Activated gamma-delta T cell treated with anti-CD3 and anti-CD28 coated beads, Interleukin-2, amount 50 U/mL, for 16 hours (primary cell): ENCODE measurements around the gene MB21D2.

Experiments used
- DNase-seq: peaks from one replicate; pipeline ENCODE4 v3.0.0-alpha.2; 2020; ENCODE audit warnings: low read depth

MB21D2 gene

GRCh38 chr3:192890347-192891335 is 27.0 kb downstream of the MB21D2 start:
- DNase-seq: no peak

- DNase-seq: no peak
Measured at GRCh38 chr3:192889679-192890078, 28.0 kb downstream of the MB21D2 start.

GRCh38 chr3:192888190-192888589 is 29.5 kb downstream of the MB21D2 start:
- DNase-seq: no peak

GRCh38 chr3:192887701-192888100 is 30.0 kb downstream of the MB21D2 start:
- DNase-seq: no peak

- no peak for DNase-seq
Measured at GRCh38 chr3:192887047-192887446, 30.6 kb downstream of the MB21D2 start.

- DNase-seq: no peak
Measured at GRCh38 chr3:192884777-192885773, 32.6 kb downstream of the MB21D2 start.

- no peak for DNase-seq
Measured at GRCh38 chr3:192883512-192883911, 34.1 kb downstream of the MB21D2 start.

GRCh38 chr3:192881159-192881786 is 36.4 kb downstream of the MB21D2 start:
- DNase-seq: no peak

GRCh38 chr3:192880313-192880712 is 37.3 kb downstream of the MB21D2 start:
- no peak for DNase-seq

GRCh38 chr3:192879346-192880031 is 38.2 kb downstream of the MB21D2 start:
- no peak for DNase-seq

- DNase-seq: no peak
Measured at GRCh38 chr3:192875971-192876565, 41.6 kb downstream of the MB21D2 start.

- DNase-seq: no peak
Measured at GRCh38 chr3:192870822-192871221, 46.8 kb downstream of the MB21D2 start.

GRCh38 chr3:192869131-192870031 is 48.3 kb downstream of the MB21D2 start:
- DNase-seq: no peak

GRCh38 chr3:192867645-192868044 is 50.0 kb downstream of the MB21D2 start:
- no peak for DNase-seq

GRCh38 chr3:192866804-192867203 is 50.9 kb downstream of the MB21D2 start:
- DNase-seq: no peak

GRCh38 chr3:192864941-192865340 is 52.7 kb downstream of the MB21D2 start:
- no peak for DNase-seq

- no peak for DNase-seq
Measured at GRCh38 chr3:192863091-192863420, 54.6 kb downstream of the MB21D2 start.

- no peak for DNase-seq
Measured at GRCh38 chr3:192862408-192863090, 55.1 kb downstream of the MB21D2 start.

GRCh38 chr3:192861972-192862371 is 55.7 kb downstream of the MB21D2 start:
- no peak for DNase-seq
